Heart right ventricle (tissue), 16 donors: ENCODE measurements around the gene HAS3. TPM values are rescaled to one million over a fixed set of nuclear protein-coding genes. Genes with fewer than 3 reads are reported as not detected.

Experiments used
- ATAC-seq, 8 donors: fragments of 200-7000 bp; cut with Tn5 transposase; one replicate each; pipeline ENCODE4 v1.9.1; 2020; ENCODE audit warnings: mild to moderate bottlenecking in 8 of 8, moderate library complexity in 8 of 8, moderate number of reproducible peaks in 1 of 8
- DNase-seq, 2 donors: peaks; one replicate each; pipeline ENCODE4 v3.0.0-alpha.2; 2020
- H3K27ac ChIP-seq, 10 donors: fragments of 200-600 bp; sonication (generic) in 2 of 10; one replicate each; pipeline versions ENCODE4 v1.5.0 to v1.8.0; 2020 to 2022; ENCODE audit warnings: mild to moderate bottlenecking in 3 of 10
- H3K27me3 ChIP-seq, 7 donors: fragments of 200-600 bp; one replicate each; pipeline ENCODE4 v1.8.0; 2021 to 2022; ENCODE audit warnings: mild to moderate bottlenecking in 2 of 7
- H3K36me3 ChIP-seq, 9 donors: fragments of 200-600 bp; sonication (generic) in 1 of 9; one replicate each; pipeline versions ENCODE4 v1.5.0 to v1.8.0; 2020 to 2022; ENCODE audit warnings: mild to moderate bottlenecking in 2 of 9
- H3K4me1 ChIP-seq, 9 donors: fragments of 200-600 bp; sonication (generic) in 1 of 9; one replicate each; pipeline versions ENCODE4 v1.5.0 to v1.8.0; 2020 to 2022; ENCODE audit warnings: mild to moderate bottlenecking in 4 of 9
- H3K4me3 ChIP-seq, 10 donors: fragments of 200-600 bp; sonication (generic) in 2 of 10; one replicate each; pipeline versions ENCODE4 v1.5.0 to v1.8.0; 2020 to 2022; ENCODE audit warnings: mild to moderate bottlenecking in 7 of 10, moderate library complexity in 2 of 10
- H3K9me3 ChIP-seq, 11 donors: fragments of 200-600 bp in 10 of 11; sonication (generic) in 2 of 11; one replicate each; pipeline versions ENCODE4 v1.5.0 to v1.8.0; 2013 to 2022; ENCODE audit warnings: mild to moderate bottlenecking in 2 of 11, control low read depth in 1 of 11, moderate library complexity in 1 of 11
- CTCF ChIP-seq, 9 donors: fragments of 200-600 bp; sonication (generic) in 2 of 9; IDR thresholded peaks; one replicate each; pipeline versions ENCODE4 v1.5.0 to v1.8.0; 2021 to 2022; ENCODE audit warnings: antibody characterized with exemption in 9 of 9, mild to moderate bottlenecking in 5 of 9, moderate library complexity in 1 of 9
- WGBS, 2 donors: extraction: QIAGEN DNeasy Blood & Tissue Kit; methylation state at CpG; one replicate each; pipeline ENCODE4 v1.1.7; 2013; ENCODE audit warnings: inconsistent platforms in 1 of 2; 5-methylcytosine and 5-hydroxymethylcytosine counted together
- intact Hi-C, 10 donors: fragments of 100-400 bp; cut with DNase I; formaldehyde crosslinking; loops; one replicate each; pipeline versions ENCODE4 v1.11.1 to v1.14.2; 2022
- polyA plus RNA-seq, 2 donors: library from polyadenylated mRNA; stranded (reverse); fragments of 200-250 nt; gene quantifications; one replicate each; pipeline ENCODE4 v1.2.3, GENCODE V29; 2013
- total RNA-seq, 10 donors: library from RNA; stranded (reverse); fragmentation: NEBNext Ultra II Directional in 3 of 10; extraction: Animal tissue kit (Norgen Biotek cat#: 25700) in 3 of 10; gene quantifications; one replicate each; pipeline versions ENCODE4 v1.2.1 to v1.2.4, GENCODE V29; 2021 to 2023
- donor health status: Arrhythmogenic right ventricular cardiomyopathy.
- donor health status: ischemic (EF 13 %, LVEDD 7.1; RV severe dilation, severe dysfunction).
- donor health status: healthy with polysubstance abuse.
- donor health status: DM: no; HTN: yes; CAD: no.
- donor health status: DM: no; HTN: no; CAD: no.
- donor health status: ischemic (EF 25% LVEDD 6.9; RV normal size, moderate dysfunction).
- donor health status: ischemic (EF 25% LVEDD 5.7; RV mildly dilated, moderate dysfunction).
- donor health status: healthy.
- donor health status: DM: yes; HTN: yes; CAD: no.
- donor health status: Ischemic cardiomyopathy.
- donor health status: ischemic (EF 35%, LVEDD 5.7; RV mildly dilated, moderate dysfunction).
- donor health status: nonischemic (EF 11% LVEDD 7.7; RV severe dilation, severe dysfunction).
- donor health status: DM: yes; HTN: yes; CAD: no.
- donor health status: PGD.
- donor health status: ischemic (EF 29% LVEDD 5.4; RV normal size, mild dysfunction).
- donor health status: nonischemic (EF 23%, LVEDD 6.1; RV moderate dilation, normal function).

The HAS3 gene
- total and polyA plus RNA-seq, 12 donors, result 0.15 to 1.8 (median 0.38) TPM

- Histone ChIP-seq H3K4me3 (peak overlapping the region; percentile 54 to 99 (median 92)), H3K27ac (peak overlapping the region in 9 of 10 donors; percentile 82 to 97 (median 92)), H3K4me1 (peaks cover 4 to 45% (median 35%) of the 10 kb centered on the region in 9 donors), H3K27me3 (no peaks in the 10 kb centered on the region), H3K9me3 (no peaks in the 10 kb centered on the region), H3K36me3 (peaks cover 0 to 33% (median 0%) of the 10 kb centered on the region in 9 donors)
- peak in 1 of 2 donors; percentile 35 for DNase-seq
- WGBS, 2 donors, result 4 to 6% methylated on average over 15 of the region's 15 CpGs
- ATAC-seq, result peak in 7 of 8 donors; percentile 5 to 44 (median 36)
- intact Hi-C loops, result loop anchor here in 1 of 10 donors (5.0 kb wide), 1 partner anchor 289 kb away; the partner anchor contains the start of gene TANGO6
- no peak for TF ChIP-seq CTCF (IDR thresholded peaks at IDR 0.05)
Measured at GRCh38 chr16:69131167-69131838, 25.9 kb downstream of the HAS3 start.

GRCh38 chr16:69131839-69132423 is 26.5 kb downstream of the HAS3 start:
- DNase-seq, result peak; percentile 78 to 83
- no peak for TF ChIP-seq CTCF (IDR thresholded peaks at IDR 0.05)
- intact Hi-C loops, result loop anchor here in 1 of 10 donors (5.0 kb wide), 1 partner anchor 290 kb away; the partner anchor contains the start of gene TANGO6
- no peaks in the 10 kb centered on the region for H3K9me3 ChIP-seq
- H3K4me3 ChIP-seq, result peak overlapping the region; percentile 54 to 99 (median 92)
- no peaks in the 10 kb centered on the region for H3K27me3 ChIP-seq
- peak; percentile 77 to 91 (median 81) for ATAC-seq
- WGBS, 2 donors, result 0 to 1% methylated on average over 29 to 51 of the region's 53 CpGs
- H3K4me1 ChIP-seq, result peaks cover 4 to 39% (median 29%) of the 10 kb centered on the region in 9 donors
- H3K36me3 ChIP-seq, result peaks cover 0 to 38% (median 0%) of the 10 kb centered on the region in 9 donors
- peak overlapping the region; percentile 82 to 97 (median 92) for H3K27ac ChIP-seq

- H3K9me3 ChIP-seq, result no peaks in the 10 kb centered on the region
- H3K4me1 ChIP-seq, result peaks cover 4 to 39% (median 29%) of the 10 kb centered on the region in 9 donors
- ATAC-seq (peak; percentile 94 to 97 (median 96)), DNase-seq (peak; percentile 87)
- H3K27ac ChIP-seq, result peak within 1 kb of the TSS; percentile 82 to 97 (median 92)
- intact Hi-C loops, result loop anchor here in 1 of 10 donors (5.0 kb wide), 1 partner anchor 290 kb away; the partner anchor contains the start of gene TANGO6
- 0 to 1% methylated on average over 59 to 78 of the region's 78 CpGs for WGBS, 2 donors
- no peak for TF ChIP-seq CTCF (IDR thresholded peaks at IDR 0.05)
- peaks cover 0 to 38% (median 5%) of the 10 kb centered on the region in 9 donors for H3K36me3 ChIP-seq
- H3K27me3 ChIP-seq, result no peaks in the 10 kb centered on the region
- peak within 1 kb of the TSS; percentile 54 to 99 (median 92) for H3K4me3 ChIP-seq
Measured at GRCh38 chr16:69132424-69133252, 27.2 kb downstream of the HAS3 start, which contains the start of the genes CHTF8 and UTP4. TSS of gene CHTF8 (minus strand) at chr16:69132588. CDS start at chr16:69121458, 11,130 bp downstream. TSS of gene UTP4 (plus strand) at chr16:69132649. CDS start at chr16:69133460, 811 bp downstream.
